HG02870 (cell line): ENCODE results near the gene BTF3L4.

Experiments
- ATAC-seq: cut with Tn5 transposase; IDR thresholded peaks from one replicate; pipeline ENCODE4 v1.9.1; 2021; ENCODE audit warnings: mild to moderate bottlenecking, moderate library complexity; ENCODE audit not compliant: unreplicated experiment

Gene BTF3L4

GRCh38 chr1:52122384-52122783 lies 66.3 kb downstream of the BTF3L4 start:
- ATAC-seq, result no peak

GRCh38 chr1:52123622-52124021 lies 67.5 kb downstream of the BTF3L4 start:
- no peak for ATAC-seq

DNA sequence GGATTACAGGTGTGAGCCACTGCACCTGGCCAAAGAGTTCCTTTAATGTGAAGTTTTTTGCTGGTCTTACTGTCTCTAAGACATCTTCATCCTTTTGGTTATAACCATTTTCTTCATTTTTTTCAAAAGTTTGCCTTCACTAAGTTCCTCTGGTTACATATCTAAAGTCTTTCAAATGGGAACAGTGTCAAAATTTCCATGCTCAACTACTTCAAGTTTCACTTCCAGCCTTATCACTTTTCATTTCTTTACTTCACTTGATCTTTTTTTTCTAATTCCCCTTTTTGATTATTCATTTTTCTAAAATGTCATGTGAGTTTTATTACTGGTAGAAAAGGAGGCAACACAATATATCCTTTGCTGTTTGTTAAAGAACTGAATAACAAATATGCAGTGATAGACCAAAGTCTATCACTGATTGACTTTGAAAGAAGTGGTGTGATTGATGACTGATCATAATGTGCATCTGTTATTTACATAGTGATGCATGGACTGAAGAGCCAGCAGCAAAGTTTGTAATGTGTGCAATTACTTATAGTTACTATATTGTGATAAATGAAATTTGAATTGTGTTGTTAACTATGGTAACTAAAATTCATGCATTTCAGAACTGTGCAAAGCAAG lies 69.8 kb downstream of the BTF3L4 start:
- no peak for ATAC-seq

DNA sequence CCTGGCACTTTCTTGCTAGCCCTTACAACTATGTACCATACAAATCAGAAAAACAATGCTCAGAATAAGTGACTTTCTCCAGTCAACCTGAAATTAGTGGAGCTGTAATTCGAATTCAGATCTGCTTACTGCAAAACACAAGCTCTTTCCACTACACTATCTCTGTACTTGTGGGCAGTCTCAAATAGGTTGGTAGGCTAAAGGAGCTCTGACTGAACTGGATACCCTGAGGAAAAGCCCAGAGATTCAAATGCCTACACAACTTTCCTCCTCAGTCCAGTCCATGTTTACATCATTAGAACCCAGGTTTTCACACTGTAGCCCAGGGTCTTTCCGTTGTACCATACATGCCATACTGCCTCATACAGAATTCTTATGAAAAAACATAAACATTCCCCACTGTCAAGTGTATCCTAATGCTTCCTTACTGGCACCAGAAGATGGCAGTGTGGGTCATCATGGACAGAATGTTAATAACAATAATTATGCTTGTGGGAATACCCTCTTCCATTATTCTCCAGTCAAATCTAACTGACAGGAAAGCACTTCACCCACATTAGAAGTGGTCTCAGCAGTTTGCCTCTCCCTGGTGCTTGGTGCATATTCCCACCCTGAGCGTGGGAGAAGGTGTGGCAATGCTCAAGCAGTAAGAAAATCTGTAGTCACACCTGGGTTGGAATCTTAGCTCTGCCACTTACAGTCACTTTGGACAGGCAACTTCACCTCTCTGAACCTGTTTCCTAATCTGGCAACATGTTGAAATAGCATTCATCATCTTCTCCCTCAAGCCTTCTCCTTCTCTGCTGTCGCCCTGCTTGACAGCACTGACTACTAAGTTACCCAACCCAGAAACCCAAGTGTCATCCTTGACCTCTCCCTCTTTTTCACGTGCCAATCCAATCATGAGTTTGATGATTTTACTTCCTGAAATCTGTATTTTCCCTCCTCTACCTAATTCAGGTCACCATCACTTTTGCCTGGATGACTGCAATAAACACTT lies 71.4 kb downstream of the BTF3L4 start:
- no peak for ATAC-seq

GRCh38 chr1:52139817-52140540 lies 83.9 kb downstream of the BTF3L4 start:
- peak; percentile 64 for ATAC-seq
